Lung (tissue), 12 donors: Measurements from ENCODE around the gene SIPA1. TPM values are rescaled to one million over a fixed set of nuclear protein-coding genes. Genes with fewer than 3 reads are reported as not detected.
A peak's percentile ranks its signal among the peaks of the same experiment; 100 is the strongest.
"Not testable (repeated sequence)": the region's sequence is repeated elsewhere in the genome, so short reads cannot be mapped to it uniquely, and the experiment has no call there.

Experiments used
- ATAC-seq: fragments of 200-7000 bp; cut with Tn5 transposase; one replicate; pipeline ENCODE4 v1.9.1; 2020; ENCODE audit warnings: moderate number of reproducible peaks; ENCODE audit not compliant: insufficient read depth, low FRiP score
- DNase-seq, 3 donors: peaks; one replicate each; pipeline ENCODE4 v3.0.0-alpha.2; 2013 to 2017
- H3K27ac ChIP-seq, 2 donors: one replicate each; pipeline ENCODE4 v1.5.1; 2013; ENCODE audit warnings: mild to moderate bottlenecking in 2 of 2, moderate library complexity in 2 of 2, control low read depth in 1 of 2, inconsistent platforms in 1 of 2, low read depth in 1 of 2, low read length in 1 of 2
- H3K27me3 ChIP-seq, 3 donors: one replicate each; pipeline ENCODE4 v1.5.1; 2013; ENCODE audit warnings: low read length in 2 of 3; ENCODE audit not compliant: control insufficient read depth in 3 of 3, insufficient read depth in 3 of 3
- H3K36me3 ChIP-seq, 4 donors: one replicate each; pipeline ENCODE4 v1.5.1; 2013; ENCODE audit warnings: low read length in 4 of 4, mild to moderate bottlenecking in 1 of 4, moderate library complexity in 1 of 4; ENCODE audit not compliant: control insufficient read depth in 4 of 4, insufficient read depth in 4 of 4
- H3K4me1 ChIP-seq, 5 donors: one replicate each; pipeline ENCODE4 v1.5.1; 2013; ENCODE audit warnings: low read length in 5 of 5, mild to moderate bottlenecking in 2 of 5, moderate library complexity in 1 of 5; ENCODE audit not compliant: control insufficient read depth in 5 of 5, insufficient read depth in 5 of 5
- H3K4me3 ChIP-seq: one replicate; pipeline ENCODE4 v1.5.1; 2013; ENCODE audit warnings: mild to moderate bottlenecking, control low read depth, moderate library complexity
- H3K9ac ChIP-seq, 2 donors: one replicate each; pipeline ENCODE4 v1.5.1; 2013; ENCODE audit warnings: low read length in 2 of 2, control low read depth in 1 of 2; ENCODE audit not compliant: insufficient read depth in 1 of 2
- H3K9me3 ChIP-seq, 4 donors: one replicate each; pipeline ENCODE4 v1.5.1; 2013; ENCODE audit warnings: low read length in 3 of 4, mild to moderate bottlenecking in 1 of 4, moderate library complexity in 1 of 4; ENCODE audit not compliant: control insufficient read depth in 4 of 4, insufficient read depth in 3 of 4
- CTCF ChIP-seq: IDR thresholded peaks from 2 replicates; pipeline ENCODE4 v1.5.1; 2012; ENCODE audit warnings: mild to moderate bottlenecking; ENCODE audit errors: control extremely low read depth, extremely low read depth
- WGBS, 2 donors: extraction: QIAGEN DNeasy Blood & Tissue Kit; methylation state at CpG; one replicate each; pipeline ENCODE4 v1.1.7; 2013; 5-methylcytosine and 5-hydroxymethylcytosine counted together
- polyA plus RNA-seq, 2 donors: library from polyadenylated mRNA; stranded (reverse); fragments of 200-250 nt; gene quantifications; one replicate each; pipeline ENCODE4 v1.2.1, GENCODE V29; 2013
- total RNA-seq, 2 donors: library from RNA; depleted of rRNA in 1 of 2; stranded (reverse); fragments of >200 nt in 1 of 2; gene quantifications; one replicate each; pipeline ENCODE4 v1.2.1, GENCODE V29; 2014 to 2021
- donor health status: control.
- donor health status: control.
- donor health status: Bipolar disorder and iron deficiency.
- donor health status: healthy.
- donor health status: DM: yes; HTN: yes; CAD: no.

The SIPA1 gene
- total and polyA plus RNA-seq, 4 donors: 39.7 to 102 (median 82.8) TPM

- WGBS, 2 donors: 88 to 93% methylated on average over 7 of the region's 7 CpGs
- H3K4me3 ChIP-seq: no peak overlapping the region
- peaks cover 18 to 68% (median 41%) of the 10 kb centered on the region in 4 donors for H3K36me3 ChIP-seq
- peaks cover 0 to 28% (median 12%) of the 10 kb centered on the region in 5 donors for H3K4me1 ChIP-seq
- no peaks in the 10 kb centered on the region for H3K9me3 ChIP-seq
- H3K27ac ChIP-seq: no peak overlapping the region
- DNase-seq: no peak
- no peak for ATAC-seq
- H3K9ac ChIP-seq: no peak overlapping the region
- TF ChIP-seq CTCF: no peak
- H3K27me3 ChIP-seq: no peaks in the 10 kb centered on the region
Observed at GRCh38 chr11:65657426-65657825, 19.5 kb downstream of the SIPA1 start.

GRCh38 chr11:65658174-65659021 is 20.5 kb downstream of the SIPA1 start:
- Histone ChIP-seq H3K4me1 (peaks cover 0 to 22% (median 9%) of the 10 kb centered on the region in 5 donors), H3K27ac (no peak overlapping the region), H3K27me3 (no peaks in the 10 kb centered on the region), H3K9ac (no peak overlapping the region), H3K9me3 (no peaks in the 10 kb centered on the region), H3K4me3 (no peak overlapping the region), H3K36me3 (peaks cover 18 to 68% (median 41%) of the 10 kb centered on the region in 4 donors)
- no peak for TF ChIP-seq CTCF
- no peak for ATAC-seq
- no peak for DNase-seq
- 92 to 95% methylated on average over 21 of the region's 21 CpGs for WGBS, 2 donors

- Histone ChIP-seq H3K27ac (peak overlapping the region in 1 of 2 donors; percentile 13), H3K27me3 (no peaks in the 10 kb centered on the region), H3K9me3 (no peaks in the 10 kb centered on the region), H3K4me1 (peaks cover 0 to 20% (median 6%) of the 10 kb centered on the region in 5 donors), H3K36me3 (peaks cover 18 to 58% (median 35%) of the 10 kb centered on the region in 4 donors), H3K4me3 (no peak overlapping the region), H3K9ac (no peak overlapping the region)
- 95 to 96% methylated on average over 9 of the region's 9 CpGs for WGBS, 2 donors
- ATAC-seq (no peak), DNase-seq (no peak)
- TF ChIP-seq CTCF: no peak
Observed at GRCh38 chr11:65660038-65660437, 22.1 kb downstream of the SIPA1 start.

GRCh38 chr11:65660908-65661307 is 23.0 kb downstream of the SIPA1 start:
- not testable (repeated sequence) for H3K9ac ChIP-seq, H3K4me3 ChIP-seq, DNase-seq, H3K9me3 ChIP-seq, H3K27ac ChIP-seq, H3K27me3 ChIP-seq, ATAC-seq
- Histone ChIP-seq H3K4me1 (peaks cover 0 to 20% (median 6%) of the 10 kb centered on the region in 5 donors), H3K36me3 (peaks cover 17 to 50% (median 32%) of the 10 kb centered on the region in 4 donors)
- WGBS, 2 donors: 93 to 96% methylated on average over 9 of the region's 9 CpGs
